Neural cell (in vitro differentiated cells): ENCODE measurements around the gene HERPUD1. TPM values are rescaled to one million over a fixed set of nuclear protein-coding genes. Genes with fewer than 3 reads are reported as not detected.

ENCODE experiments used
- H2AFZ ChIP-seq: fragments of 200-600, 300-800 bp; sonication (generic), shearing (Covaris generic); 2 replicates; pipeline ENCODE4 v1.6.0; 2014; ENCODE audit warnings: low read depth, mild to moderate bottlenecking, antibody characterized with exemption, low read length, moderate library complexity
- H3F3A ChIP-seq: fragments of 200-600 bp; shearing (Covaris generic); 2 replicates; pipeline ENCODE4 v1.6.1; 2016; ENCODE audit warnings: mild to moderate bottlenecking, moderate library complexity, mixed read lengths, antibody characterized with exemption, low read length; ENCODE audit not compliant: insufficient read depth, poor library complexity, severe bottlenecking
- H3K27ac ChIP-seq: fragments of 200-600, 300-800 bp; sonication (generic), shearing (Covaris generic); 2 replicates; pipeline ENCODE4 v1.5.1; 2014; ENCODE audit warnings: mild to moderate bottlenecking, low read length, moderate library complexity
- H3K27me3 ChIP-seq: fragments of 300-800, 200-600 bp; sonication (generic), shearing (Covaris generic); 2 replicates; pipeline ENCODE4 v1.6.0; 2014; ENCODE audit warnings: mild to moderate bottlenecking, low read depth, low read length, moderate library complexity; ENCODE audit not compliant: insufficient read depth
- H3K36me3 ChIP-seq: fragments of 300-800, 200-600 bp; sonication (generic), shearing (Covaris generic); 2 replicates; pipeline ENCODE4 v1.5.1; 2014; ENCODE audit warnings: mild to moderate bottlenecking, antibody characterized with exemption, low read length, moderate library complexity; ENCODE audit not compliant: insufficient read depth
- H3K4me2 ChIP-seq: fragments of 300-800, 200-600 bp; sonication (generic), shearing (Covaris generic); 2 replicates; pipeline ENCODE4 v1.6.0; 2014; ENCODE audit warnings: mild to moderate bottlenecking, low read length
- H3K4me3 ChIP-seq: fragments of 300-800, 200-600 bp; sonication (generic), shearing (Covaris generic); 2 replicates; pipeline ENCODE4 v1.5.1; 2014; ENCODE audit warnings: mild to moderate bottlenecking, low read length, moderate library complexity
- H3K79me2 ChIP-seq: fragments of 200-600 bp; shearing (Covaris generic); replicated peaks from 2 replicates; pipeline ENCODE4 v1.6.0; 2014; ENCODE audit warnings: mild to moderate bottlenecking, low read length, moderate library complexity; ENCODE audit not compliant: insufficient read depth
- H3K9ac ChIP-seq: fragments of 300-800, 200-600 bp; sonication (generic), shearing (Covaris generic); 2 replicates; pipeline ENCODE4 v1.6.1; 2016; ENCODE audit warnings: mild to moderate bottlenecking, low read length, mixed read lengths
- H3K9me2 ChIP-seq: fragments of 200-600 bp; shearing (Covaris generic); 2 replicates; pipeline ENCODE4 v1.6.1; 2016; ENCODE audit warnings: mild to moderate bottlenecking, low read length, mixed read lengths; ENCODE audit not compliant: insufficient read depth
- H3K9me3 ChIP-seq: fragments of 200-600, 300-800 bp; sonication (generic), shearing (Covaris generic); 2 replicates; pipeline ENCODE4 v1.6.1; 2016; ENCODE audit warnings: mild to moderate bottlenecking, mixed run types, low read length, moderate library complexity, mixed read lengths
- H4K20me1 ChIP-seq: fragments of 200-600 bp; shearing (Covaris generic); 2 replicates; pipeline ENCODE4 v1.6.1; 2016; ENCODE audit warnings: mild to moderate bottlenecking, mixed run types; ENCODE audit not compliant: insufficient read depth
- EP300 ChIP-seq: fragments of 450-650 bp; conservative IDR thresholded peaks from 2 replicates; pipeline ENCODE4 v1.6.1; 2014; ENCODE audit warnings: antibody characterized with exemption, mild to moderate bottlenecking, moderate library complexity; ENCODE audit not compliant: poor library complexity, severe bottlenecking
- EZH2 ChIP-seq: fragments of 200-600, 300-800 bp; shearing (Covaris generic), sonication (generic); IDR thresholded peaks from 2 replicates; pipeline ENCODE4 v1.6.1; 2014; ENCODE audit warnings: antibody characterized with exemption, low read length, borderline replicate concordance, mild to moderate bottlenecking; ENCODE audit not compliant: insufficient read depth, poor library complexity, severe bottlenecking
- MXI1 ChIP-seq: fragments of 450-650 bp; conservative IDR thresholded peaks from 2 replicates; pipeline ENCODE4 v1.6.1; 2014; ENCODE audit warnings: antibody characterized with exemption, mild to moderate bottlenecking; ENCODE audit not compliant: poor library complexity, severe bottlenecking
- POLR2AphosphoS5 ChIP-seq: IDR thresholded peaks from 2 replicates; pipeline ENCODE4 v1.6.1; 2012
- RAD21 ChIP-seq: fragments of 450-650 bp; conservative IDR thresholded peaks from 2 replicates; pipeline ENCODE4 v1.6.1; 2014; ENCODE audit warnings: antibody characterized with exemption, mild to moderate bottlenecking, moderate library complexity
- SMC3 ChIP-seq: fragments of 450-650 bp; conservative IDR thresholded peaks from 2 replicates; pipeline ENCODE4 v1.6.1; 2014; ENCODE audit warnings: antibody characterized with exemption, mild to moderate bottlenecking, moderate library complexity; ENCODE audit not compliant: poor library complexity
- TAF1 ChIP-seq: IDR thresholded peaks from 2 replicates; pipeline ENCODE4 v1.6.1; 2012; ENCODE audit warnings: low read depth
- polyA plus RNA-seq: library from polyadenylated mRNA; depleted of rRNA; stranded (reverse); fragments of >200 nt; gene quantifications from 2 replicates; pipeline ENCODE4 v1.2.3, GENCODE V29; 2014
- TF ChIP-seq, protein P1 (sequence below): IDR thresholded peaks from 2 replicates; pipeline ENCODE4 v1.6.1; 2012; ENCODE audit warnings: borderline replicate concordance
- TF ChIP-seq, protein P2 (sequence below): fragments of 450-650 bp; IDR thresholded peaks from 2 replicates; pipeline ENCODE4 v1.5.1; 2014; ENCODE audit warnings: antibody characterized with exemption, mild to moderate bottlenecking, moderate library complexity; ENCODE audit not compliant: poor library complexity, severe bottlenecking

The HERPUD1 gene
- polyA plus RNA-seq, 1 donor from 2014 or later: 76.0 TPM

DNA sequence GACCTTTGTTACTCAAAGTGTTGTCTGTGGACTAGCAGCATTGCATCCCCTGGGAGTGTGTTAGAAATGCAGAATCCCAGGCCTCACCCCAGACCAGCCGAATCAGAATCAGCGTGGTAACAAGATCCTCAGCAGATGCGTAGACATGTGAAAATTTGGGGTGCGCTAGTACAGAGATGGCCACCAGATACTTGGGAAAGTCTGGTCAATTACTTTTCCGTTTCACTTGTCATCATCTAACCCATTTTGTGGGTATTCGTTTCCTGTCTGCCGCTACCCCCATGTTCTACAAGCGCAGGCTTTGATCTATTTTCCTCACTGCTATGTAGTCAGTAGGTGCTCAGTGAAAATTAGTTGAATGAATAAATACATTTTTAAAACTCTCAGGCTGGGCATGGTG, 33.1 kb upstream of the HERPUD1 start:
- H3K9me2 ChIP-seq: no peaks in the 10 kb centered on the region
- no peaks in the 10 kb centered on the region for H4K20me1 ChIP-seq
- H3F3A ChIP-seq: no peaks in the 10 kb centered on the region
- no peak overlapping the region for H2AFZ ChIP-seq
- TF ChIP-seq, protein P1, sequence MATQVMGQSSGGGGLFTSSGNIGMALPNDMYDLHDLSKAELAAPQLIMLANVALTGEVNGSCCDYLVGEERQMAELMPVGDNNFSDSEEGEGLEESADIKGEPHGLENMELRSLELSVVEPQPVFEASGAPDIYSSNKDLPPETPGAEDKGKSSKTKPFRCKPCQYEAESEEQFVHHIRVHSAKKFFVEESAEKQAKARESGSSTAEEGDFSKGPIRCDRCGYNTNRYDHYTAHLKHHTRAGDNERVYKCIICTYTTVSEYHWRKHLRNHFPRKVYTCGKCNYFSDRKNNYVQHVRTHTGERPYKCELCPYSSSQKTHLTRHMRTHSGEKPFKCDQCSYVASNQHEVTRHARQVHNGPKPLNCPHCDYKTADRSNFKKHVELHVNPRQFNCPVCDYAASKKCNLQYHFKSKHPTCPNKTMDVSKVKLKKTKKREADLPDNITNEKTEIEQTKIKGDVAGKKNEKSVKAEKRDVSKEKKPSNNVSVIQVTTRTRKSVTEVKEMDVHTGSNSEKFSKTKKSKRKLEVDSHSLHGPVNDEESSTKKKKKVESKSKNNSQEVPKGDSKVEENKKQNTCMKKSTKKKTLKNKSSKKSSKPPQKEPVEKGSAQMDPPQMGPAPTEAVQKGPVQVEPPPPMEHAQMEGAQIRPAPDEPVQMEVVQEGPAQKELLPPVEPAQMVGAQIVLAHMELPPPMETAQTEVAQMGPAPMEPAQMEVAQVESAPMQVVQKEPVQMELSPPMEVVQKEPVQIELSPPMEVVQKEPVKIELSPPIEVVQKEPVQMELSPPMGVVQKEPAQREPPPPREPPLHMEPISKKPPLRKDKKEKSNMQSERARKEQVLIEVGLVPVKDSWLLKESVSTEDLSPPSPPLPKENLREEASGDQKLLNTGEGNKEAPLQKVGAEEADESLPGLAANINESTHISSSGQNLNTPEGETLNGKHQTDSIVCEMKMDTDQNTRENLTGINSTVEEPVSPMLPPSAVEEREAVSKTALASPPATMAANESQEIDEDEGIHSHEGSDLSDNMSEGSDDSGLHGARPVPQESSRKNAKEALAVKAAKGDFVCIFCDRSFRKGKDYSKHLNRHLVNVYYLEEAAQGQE: no peak
- TF ChIP-seq SMC3 (no peak), TAF1 (no peak), EZH2 (no peak), RAD21 (no peak), POLR2AphosphoS5 (no peak), MXI1 (no peak), EP300 (no peak)
- TF ChIP-seq, protein P2, sequence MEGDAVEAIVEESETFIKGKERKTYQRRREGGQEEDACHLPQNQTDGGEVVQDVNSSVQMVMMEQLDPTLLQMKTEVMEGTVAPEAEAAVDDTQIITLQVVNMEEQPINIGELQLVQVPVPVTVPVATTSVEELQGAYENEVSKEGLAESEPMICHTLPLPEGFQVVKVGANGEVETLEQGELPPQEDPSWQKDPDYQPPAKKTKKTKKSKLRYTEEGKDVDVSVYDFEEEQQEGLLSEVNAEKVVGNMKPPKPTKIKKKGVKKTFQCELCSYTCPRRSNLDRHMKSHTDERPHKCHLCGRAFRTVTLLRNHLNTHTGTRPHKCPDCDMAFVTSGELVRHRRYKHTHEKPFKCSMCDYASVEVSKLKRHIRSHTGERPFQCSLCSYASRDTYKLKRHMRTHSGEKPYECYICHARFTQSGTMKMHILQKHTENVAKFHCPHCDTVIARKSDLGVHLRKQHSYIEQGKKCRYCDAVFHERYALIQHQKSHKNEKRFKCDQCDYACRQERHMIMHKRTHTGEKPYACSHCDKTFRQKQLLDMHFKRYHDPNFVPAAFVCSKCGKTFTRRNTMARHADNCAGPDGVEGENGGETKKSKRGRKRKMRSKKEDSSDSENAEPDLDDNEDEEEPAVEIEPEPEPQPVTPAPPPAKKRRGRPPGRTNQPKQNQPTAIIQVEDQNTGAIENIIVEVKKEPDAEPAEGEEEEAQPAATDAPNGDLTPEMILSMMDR: no peak
- H3K79me2 ChIP-seq: no peaks in the 10 kb centered on the region
- no peak overlapping the region for H3K4me2 ChIP-seq
- H3K9ac ChIP-seq: no peak overlapping the region
- no peaks in the 10 kb centered on the region for H3K36me3 ChIP-seq
- no peak overlapping the region for H3K4me3 ChIP-seq
- H3K9me3 ChIP-seq: no peaks in the 10 kb centered on the region
- no peak overlapping the region for H3K27ac ChIP-seq
- H3K27me3 ChIP-seq: no peaks in the 10 kb centered on the region

GRCh38 chr16:56903866-56904265, 28.1 kb upstream of the HERPUD1 start:
- Histone ChIP-seq H3K27ac (no peak overlapping the region), H3K27me3 (no peaks in the 10 kb centered on the region), H3K36me3 (no peaks in the 10 kb centered on the region), H3K9me3 (no peaks in the 10 kb centered on the region), H3K9me2 (no peaks in the 10 kb centered on the region), H3F3A (no peaks in the 10 kb centered on the region), H3K4me3 (no peak overlapping the region), H3K9ac (no peak overlapping the region), H4K20me1 (no peaks in the 10 kb centered on the region), H3K79me2 (no peaks in the 10 kb centered on the region), H3K4me2 (no peak overlapping the region), H2AFZ (no peak overlapping the region)
- no peak for TF ChIP-seq POLR2AphosphoS5
- TF ChIP-seq TAF1: no peak
- no peak for TF ChIP-seq MXI1
- TF ChIP-seq, protein P1: no peak
- TF ChIP-seq EZH2: no peak
- TF ChIP-seq RAD21: no peak
- TF ChIP-seq, protein P2: no peak
